Memory B cell (primary cell): ENCODE data around the gene PDSS2.
"Not testable (repeated sequence)": the region's sequence is repeated elsewhere in the genome, so short reads cannot be mapped to it uniquely, and the experiment has no call there.

Experiments used
- ATAC-seq: fragments of 150-1000 bp; cut with Tn5 transposase; 2 replicates; pipeline ENCODE4 v1.10.0; 2021; ENCODE audit warnings: low read depth, mild to moderate bottlenecking, moderate library complexity
- DNase-seq, 2 donors: peaks; one replicate each; pipeline ENCODE4 v3.0.0; 2022; ENCODE audit warnings: low spot score in 2 of 2
- H3K27ac Mint-ChIP-seq: one replicate; pipeline ENCODE4 v1.8.0; 2022; ENCODE audit warnings: mild to moderate bottlenecking, moderate library complexity, mixed read lengths
- H3K27me3 Mint-ChIP-seq: one replicate; pipeline ENCODE4 v1.8.0; 2022; ENCODE audit warnings: mixed read lengths
- H3K36me3 Mint-ChIP-seq: one replicate; pipeline ENCODE4 v1.8.0; 2022; ENCODE audit warnings: mild to moderate bottlenecking, mixed read lengths
- H3K4me1 Mint-ChIP-seq: one replicate; pipeline ENCODE4 v1.8.0; 2022; ENCODE audit warnings: mixed read lengths
- H3K4me3 Mint-ChIP-seq: one replicate; pipeline ENCODE4 v1.8.0; 2022; ENCODE audit warnings: mild to moderate bottlenecking, moderate library complexity, mixed read lengths
- H3K9me3 Mint-ChIP-seq: one replicate; pipeline ENCODE4 v1.8.0; 2022; ENCODE audit warnings: mixed read lengths

Gene PDSS2

DNA sequence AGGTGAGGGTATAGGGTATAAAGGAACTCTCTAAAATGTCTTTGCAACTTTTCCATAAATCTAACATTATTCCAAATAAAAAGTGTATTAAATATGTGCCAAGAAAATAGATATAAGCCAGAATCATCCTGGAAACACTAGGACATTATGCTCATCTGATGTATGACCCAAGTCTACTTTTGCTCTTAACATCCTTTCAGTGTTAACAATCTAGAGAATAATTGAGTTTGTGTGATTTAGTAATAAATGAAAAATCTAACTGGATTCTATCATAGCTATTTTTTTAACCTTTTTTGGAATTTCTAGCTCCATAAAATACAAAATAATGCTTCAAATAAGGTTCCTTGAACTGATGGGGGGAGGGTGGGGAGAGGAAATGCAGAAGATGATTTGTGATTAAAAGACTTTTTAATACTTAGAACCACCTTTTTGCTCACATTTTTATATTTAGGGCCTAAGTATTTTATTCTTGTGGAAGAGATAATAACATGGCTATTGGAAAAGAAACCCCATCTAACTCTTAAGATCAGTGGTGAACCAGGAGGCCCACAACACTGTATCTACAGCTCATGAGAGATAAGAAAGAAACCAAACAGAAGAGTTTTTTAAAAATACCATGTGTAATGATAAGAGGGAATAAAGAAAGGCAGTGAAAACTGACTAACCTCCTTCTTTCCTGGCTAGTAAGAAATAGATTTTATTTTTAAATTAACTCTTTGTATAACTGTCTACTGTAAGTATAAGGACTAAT, 68.5 kb downstream of the PDSS2 start:
- Mint-ChIP-seq H3K4me1 (peaks cover 7% of the 10 kb centered on the region), H3K36me3 (peaks cover 30% of the 10 kb centered on the region), H3K4me3 (no peak overlapping the region)

DNA sequence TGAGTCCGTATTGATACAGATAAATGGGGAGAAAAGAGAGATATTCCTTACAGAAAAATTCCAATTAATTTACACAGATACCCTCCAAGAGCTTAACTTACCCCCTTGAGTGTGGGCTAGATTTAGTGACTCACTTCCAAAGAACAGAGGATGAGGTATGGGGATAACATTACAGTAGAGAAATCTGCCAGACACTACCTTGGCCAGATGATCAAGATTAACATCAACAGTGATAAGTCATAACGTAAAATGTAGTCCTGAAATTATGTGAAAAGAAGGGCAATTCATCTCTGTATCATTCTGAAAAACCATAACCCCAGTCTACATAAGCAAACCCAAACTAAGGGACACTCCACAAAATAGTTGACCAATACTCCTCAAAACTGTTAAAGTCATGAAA, 69.3 kb downstream of the PDSS2 start:
- DNase-seq (no peak), ATAC-seq (no peak)
- peaks cover 7% of the 10 kb centered on the region for H3K4me1 Mint-ChIP-seq
- H3K4me3 Mint-ChIP-seq: no peak overlapping the region
- H3K27ac Mint-ChIP-seq: no peak overlapping the region
- H3K9me3 Mint-ChIP-seq: peaks cover 10% of the 10 kb centered on the region
- H3K27me3 Mint-ChIP-seq: no peaks in the 10 kb centered on the region
- H3K36me3 Mint-ChIP-seq: peaks cover 27% of the 10 kb centered on the region

More for the DNA sequence above, 68.5 kb downstream of the PDSS2 start:
- DNase-seq (no peak), ATAC-seq (no peak)
- Mint-ChIP-seq H3K27me3 (no peaks in the 10 kb centered on the region), H3K9me3 (peaks cover 10% of the 10 kb centered on the region), H3K27ac (no peak overlapping the region)

DNA sequence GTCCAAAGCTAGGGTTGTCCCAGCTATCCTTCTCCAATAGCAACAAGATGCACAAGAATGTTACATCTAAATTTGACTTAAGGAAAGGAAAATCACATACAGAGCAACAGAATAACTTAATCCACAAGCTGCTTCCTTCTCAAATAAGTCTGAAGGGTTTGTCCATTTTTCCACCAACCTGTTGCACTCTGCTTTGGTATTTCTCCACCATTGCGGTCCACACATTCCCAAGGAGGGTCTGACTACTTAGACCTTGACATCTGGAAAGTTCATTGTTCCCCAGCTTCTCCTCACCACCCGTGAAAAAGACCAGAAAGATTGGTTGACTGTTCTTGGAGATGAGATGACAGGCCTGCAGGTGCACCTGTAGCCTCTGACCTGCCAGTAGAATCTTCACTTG, 72.5 kb downstream of the PDSS2 start:
- ATAC-seq (no peak), DNase-seq (no peak)
- H3K27me3 Mint-ChIP-seq: no peaks in the 10 kb centered on the region
- H3K4me3 Mint-ChIP-seq: no peak overlapping the region
- peaks cover 10% of the 10 kb centered on the region for H3K4me1 Mint-ChIP-seq
- no peaks in the 10 kb centered on the region for H3K9me3 Mint-ChIP-seq
- H3K36me3 Mint-ChIP-seq: peaks cover 14% of the 10 kb centered on the region
- peak overlapping the region; percentile 53 for H3K27ac Mint-ChIP-seq

DNA sequence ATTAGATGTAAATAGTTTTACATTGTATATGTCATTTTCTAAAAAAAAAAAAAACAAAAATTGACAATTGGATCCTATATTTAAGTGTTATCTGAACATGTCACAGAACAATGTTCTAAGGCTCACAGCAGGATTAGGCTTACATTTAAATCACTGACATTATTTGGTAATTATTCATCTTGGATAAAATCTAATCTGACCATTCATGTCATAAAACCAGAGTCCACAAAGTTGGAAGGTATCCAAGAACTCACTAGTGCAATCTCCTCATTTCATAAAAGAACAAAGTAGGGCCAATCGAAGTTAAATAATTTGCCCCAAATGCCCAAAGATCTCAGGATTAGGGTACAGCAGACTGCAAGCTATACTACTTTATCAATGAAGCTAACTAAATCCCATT, 73.0 kb downstream of the PDSS2 start:
- DNase-seq (no peak), ATAC-seq (no peak)
- Mint-ChIP-seq H3K27ac (no peak overlapping the region), H3K27me3 (no peaks in the 10 kb centered on the region), H3K4me1 (peaks cover 10% of the 10 kb centered on the region), H3K36me3 (peaks cover 14% of the 10 kb centered on the region), H3K4me3 (no peak overlapping the region), H3K9me3 (no peaks in the 10 kb centered on the region)

DNA sequence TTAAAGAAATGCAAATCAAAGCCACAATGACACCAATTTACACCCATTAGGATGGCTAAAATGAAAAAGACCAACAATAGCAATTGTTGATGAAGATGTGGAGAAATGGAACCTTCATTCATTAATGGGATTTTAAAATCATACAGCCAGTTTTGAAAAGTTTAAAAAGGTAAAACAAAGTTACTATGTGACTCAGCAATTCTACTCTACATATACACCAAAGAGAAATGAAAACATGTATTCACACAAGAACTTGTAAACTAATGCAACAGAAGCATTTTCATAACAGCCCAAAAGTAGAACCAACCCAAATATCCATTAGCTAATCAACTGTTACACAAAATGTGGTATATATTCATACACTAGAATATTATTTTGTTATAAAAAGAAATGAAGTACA, 75.7 kb downstream of the PDSS2 start:
- Mint-ChIP-seq H3K27me3 (no peaks in the 10 kb centered on the region), H3K4me3 (no peak overlapping the region), H3K27ac (no peak overlapping the region), H3K36me3 (peaks cover 9% of the 10 kb centered on the region), H3K4me1 (peaks cover 10% of the 10 kb centered on the region), H3K9me3 (peaks cover 4% of the 10 kb centered on the region)
- ATAC-seq (no peak), DNase-seq (no peak)

DNA sequence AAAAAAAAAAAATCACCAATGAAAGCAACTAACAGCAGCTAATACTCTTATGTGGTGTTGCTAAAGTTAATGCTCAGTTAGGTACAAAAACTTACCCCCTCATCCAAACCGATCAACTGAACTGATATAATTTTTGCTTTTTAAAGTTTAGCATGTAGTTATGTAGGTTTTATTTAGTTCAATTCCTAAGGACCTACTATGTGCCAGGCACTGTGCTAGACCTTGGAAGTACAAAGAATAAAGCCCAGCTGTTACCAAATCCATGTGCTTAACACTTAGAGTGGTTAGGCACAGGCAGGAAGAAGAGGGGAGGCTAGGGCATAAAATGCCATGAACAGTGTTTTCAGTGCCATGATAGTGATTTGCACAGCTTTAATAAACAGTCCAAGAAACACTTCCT, 85.1 kb downstream of the PDSS2 start:
- no peak for ATAC-seq
- no peak overlapping the region for H3K4me3 Mint-ChIP-seq
- no peak overlapping the region for H3K27ac Mint-ChIP-seq
- H3K9me3 Mint-ChIP-seq: no peaks in the 10 kb centered on the region
- H3K4me1 Mint-ChIP-seq: no peaks in the 10 kb centered on the region
- H3K27me3 Mint-ChIP-seq: no peaks in the 10 kb centered on the region
- H3K36me3 Mint-ChIP-seq: peaks cover 12% of the 10 kb centered on the region
- no peak for DNase-seq

DNA sequence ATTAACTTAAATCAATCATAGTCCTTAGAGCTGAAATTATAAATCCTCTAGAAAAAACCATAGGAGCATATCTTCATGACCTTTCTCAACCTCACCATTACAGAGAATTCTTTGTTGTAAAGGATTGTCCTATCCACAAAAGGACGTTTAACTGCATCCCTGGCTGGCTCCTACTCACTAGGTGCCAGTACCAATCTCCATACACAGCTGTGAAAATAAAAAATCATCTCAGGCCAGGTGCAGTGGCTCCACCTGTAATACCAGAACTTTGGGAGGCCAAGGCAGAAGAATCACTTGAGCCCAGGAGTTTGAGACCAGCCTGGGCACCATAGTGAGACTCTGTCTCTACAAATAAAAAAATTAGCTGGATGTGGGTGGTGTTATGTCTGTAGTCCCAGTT, 89.9 kb downstream of the PDSS2 start:
- H3K4me3 Mint-ChIP-seq: no peak overlapping the region
- no peak for DNase-seq
- H3K27ac Mint-ChIP-seq: no peak overlapping the region
- peaks cover 6% of the 10 kb centered on the region for H3K36me3 Mint-ChIP-seq
- H3K4me1 Mint-ChIP-seq: no peaks in the 10 kb centered on the region
- H3K27me3 Mint-ChIP-seq: no peaks in the 10 kb centered on the region
- ATAC-seq: no peak
- no peaks in the 10 kb centered on the region for H3K9me3 Mint-ChIP-seq

DNA sequence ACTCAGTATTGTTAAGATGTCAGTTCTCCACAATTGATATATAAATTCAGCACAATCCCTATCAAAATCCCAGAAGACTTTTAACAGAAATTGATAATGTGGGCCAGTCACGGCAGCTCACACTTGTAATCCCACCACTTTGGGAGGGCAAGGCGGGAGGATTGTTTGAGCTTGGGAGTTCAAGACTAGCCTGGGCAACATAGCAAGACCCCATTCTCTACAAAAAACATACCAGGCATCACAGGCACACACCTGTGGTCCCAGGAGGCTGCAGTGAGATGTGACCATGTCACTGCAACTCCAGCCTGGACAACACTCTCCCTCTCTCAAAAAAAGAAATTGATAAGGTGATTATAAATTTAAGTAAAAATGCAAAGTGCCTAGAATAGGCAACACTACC, 90.9 kb downstream of the PDSS2 start:
- no peaks in the 10 kb centered on the region for H3K9me3 Mint-ChIP-seq
- H3K4me3 Mint-ChIP-seq: no peak overlapping the region
- H3K27me3 Mint-ChIP-seq: no peaks in the 10 kb centered on the region
- DNase-seq (no peak), ATAC-seq (no peak)
- H3K36me3 Mint-ChIP-seq: peaks cover 10% of the 10 kb centered on the region
- H3K4me1 Mint-ChIP-seq: no peaks in the 10 kb centered on the region
- H3K27ac Mint-ChIP-seq: no peak overlapping the region

DNA sequence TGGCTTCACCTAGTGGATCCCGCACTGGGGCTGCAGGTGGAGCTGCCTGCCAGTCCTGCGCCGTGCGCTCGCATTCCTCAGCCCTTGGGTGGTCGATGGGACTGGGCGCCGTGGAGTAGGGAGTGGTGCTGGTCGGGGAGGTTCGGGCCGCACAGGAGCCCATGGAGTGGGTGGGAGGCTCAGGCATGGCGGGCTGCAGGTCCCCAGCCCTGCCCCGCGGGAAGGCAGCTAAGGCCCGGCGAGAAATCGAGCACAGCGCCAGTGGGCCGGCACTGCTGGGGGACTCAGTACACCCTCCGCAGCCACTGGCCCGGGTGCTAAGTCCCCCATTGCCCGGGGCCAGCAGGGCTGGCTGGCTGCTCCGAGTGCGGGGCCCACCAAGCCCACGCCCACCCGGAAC, 95.2 kb downstream of the PDSS2 start:
- H3K4me3 Mint-ChIP-seq, ATAC-seq, H3K9me3 Mint-ChIP-seq, H3K27me3 Mint-ChIP-seq, H3K4me1 Mint-ChIP-seq, H3K27ac Mint-ChIP-seq, DNase-seq: not testable (repeated sequence)
- H3K36me3 Mint-ChIP-seq: peaks cover 27% of the 10 kb centered on the region

DNA sequence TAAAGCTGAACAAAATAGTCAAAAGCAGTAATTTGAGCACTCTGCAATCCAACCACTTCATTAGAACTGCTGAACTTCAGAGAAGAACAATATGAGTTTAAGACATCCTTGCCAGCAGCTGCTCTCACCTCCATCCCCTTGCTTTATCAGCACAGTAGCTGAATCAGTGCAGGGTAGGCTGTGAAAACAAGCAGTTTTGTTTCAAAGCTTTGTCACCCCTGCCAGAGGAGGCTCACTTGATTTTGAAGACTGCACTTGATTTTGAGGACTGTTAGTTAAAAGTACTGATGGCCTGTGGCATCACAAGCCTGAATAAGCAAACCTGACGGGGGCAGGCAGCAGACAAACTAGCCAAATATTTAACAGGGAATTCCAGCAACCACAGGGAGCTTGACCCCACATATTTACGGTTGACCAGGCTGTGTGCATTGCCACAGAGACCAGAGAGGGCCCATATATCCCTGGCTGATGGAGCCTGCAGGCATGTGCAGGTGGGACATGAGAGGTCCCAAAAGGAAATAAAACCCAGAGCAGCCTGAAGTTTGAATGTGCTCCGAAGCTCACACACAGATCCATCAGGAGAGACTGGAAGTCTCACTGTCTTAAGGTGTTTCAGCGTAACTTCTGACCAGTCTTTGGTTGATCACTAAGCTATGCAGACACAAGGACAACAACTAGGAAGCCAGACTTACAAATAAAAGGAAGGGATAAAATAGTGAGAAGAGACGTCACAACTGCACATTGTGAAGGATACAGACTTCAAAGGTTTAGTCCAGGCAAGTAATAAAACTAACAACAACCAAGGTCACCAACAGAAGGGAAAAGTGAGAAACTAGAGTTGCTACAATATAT, 97.4 kb downstream of the PDSS2 start:
- Mint-ChIP-seq H3K4me1 (no peaks in the 10 kb centered on the region), H3K27me3 (no peaks in the 10 kb centered on the region), H3K36me3 (peaks cover 27% of the 10 kb centered on the region), H3K27ac (no peak overlapping the region), H3K4me3 (no peak overlapping the region), H3K9me3 (peaks cover 6% of the 10 kb centered on the region)
- DNase-seq (no peak), ATAC-seq (no peak)

DNA sequence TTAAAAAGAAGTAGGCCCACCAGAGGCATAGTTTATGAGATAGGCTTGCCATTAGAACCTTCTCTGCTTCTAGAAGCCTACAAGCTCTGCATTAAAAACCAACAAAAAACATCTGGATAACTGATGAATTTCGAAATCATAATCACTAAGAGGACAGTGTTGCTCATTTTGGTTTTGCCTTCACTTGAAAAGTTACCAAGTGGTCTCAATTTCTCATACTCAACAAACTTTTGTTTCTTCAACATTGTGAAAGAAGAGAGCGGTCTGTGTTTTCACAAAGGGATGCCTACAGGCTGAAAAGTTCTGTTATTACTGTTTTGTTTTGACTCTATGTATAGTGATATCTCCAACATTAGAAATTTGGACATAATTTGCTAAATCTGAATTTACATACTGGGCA, 98.9 kb downstream of the PDSS2 start:
- no peak for DNase-seq
- no peaks in the 10 kb centered on the region for H3K27me3 Mint-ChIP-seq
- ATAC-seq: no peak
- no peaks in the 10 kb centered on the region for H3K4me1 Mint-ChIP-seq
- H3K4me3 Mint-ChIP-seq: no peak overlapping the region
- peaks cover 6% of the 10 kb centered on the region for H3K9me3 Mint-ChIP-seq
- no peak overlapping the region for H3K27ac Mint-ChIP-seq
- H3K36me3 Mint-ChIP-seq: peaks cover 25% of the 10 kb centered on the region

DNA sequence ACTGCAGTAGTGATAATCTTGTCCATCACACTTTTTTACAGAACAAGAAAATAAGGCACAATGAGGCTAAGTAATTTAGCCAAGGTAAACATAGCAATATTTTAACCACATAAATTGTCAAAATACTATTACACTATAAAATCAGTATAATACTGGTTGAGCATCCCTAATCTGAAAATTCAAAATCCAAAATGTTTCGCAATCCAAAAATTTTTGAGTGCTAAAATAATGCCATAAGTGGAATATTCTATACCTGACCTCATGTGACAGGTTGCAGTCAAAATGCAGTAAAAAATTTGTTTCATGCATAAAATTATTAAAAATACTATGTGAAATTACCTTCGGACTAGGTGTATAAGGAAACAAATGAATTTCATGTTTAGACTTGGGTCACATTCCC, 101.5 kb downstream of the PDSS2 start:
- no peak for ATAC-seq
- no peak overlapping the region for H3K27ac Mint-ChIP-seq
- H3K27me3 Mint-ChIP-seq: no peaks in the 10 kb centered on the region
- H3K36me3 Mint-ChIP-seq: peaks cover 11% of the 10 kb centered on the region
- H3K9me3 Mint-ChIP-seq: peaks cover 5% of the 10 kb centered on the region
- no peak overlapping the region for H3K4me3 Mint-ChIP-seq
- no peaks in the 10 kb centered on the region for H3K4me1 Mint-ChIP-seq
- no peak for DNase-seq

DNA sequence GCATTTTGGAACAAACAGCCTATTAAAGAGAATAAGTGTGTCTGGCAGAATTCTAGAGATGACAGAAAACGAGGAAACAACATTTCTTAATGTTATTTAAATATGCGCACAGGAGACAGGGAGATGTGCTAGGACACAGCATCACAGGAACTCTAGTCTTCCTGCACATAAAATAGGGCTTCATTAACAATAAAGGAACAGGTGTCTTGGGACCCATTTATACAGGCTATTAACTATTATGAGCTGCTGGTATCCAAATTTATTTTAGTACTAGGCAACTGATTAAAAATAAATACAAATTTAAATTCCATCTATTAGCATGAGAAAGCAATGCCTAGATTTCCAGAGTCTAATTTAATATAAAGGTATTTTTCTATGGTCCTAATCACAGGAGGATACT, 102.3 kb downstream of the PDSS2 start:
- ATAC-seq: no peak

DNA sequence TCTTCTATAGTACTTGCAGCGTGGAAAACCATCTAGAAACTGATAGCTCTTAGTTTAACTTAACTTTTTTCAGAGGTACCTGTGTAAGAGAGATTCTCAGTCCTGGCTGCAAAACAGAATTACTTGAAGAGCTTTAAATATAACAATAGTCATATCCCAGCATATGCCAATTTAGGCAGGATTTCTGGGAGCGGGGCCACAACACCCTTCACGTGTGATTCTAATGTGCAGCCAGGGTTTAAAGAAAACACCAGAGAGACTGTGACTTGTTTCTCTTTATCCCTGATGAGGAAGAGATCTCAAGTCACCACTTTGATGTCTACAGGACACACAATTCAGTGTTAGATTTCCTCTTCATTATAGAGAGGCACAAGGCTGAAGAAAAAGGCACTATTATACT, 103.7 kb downstream of the PDSS2 start:
- Mint-ChIP-seq H3K36me3 (peaks cover 2% of the 10 kb centered on the region), H3K4me3 (no peak overlapping the region), H3K9me3 (no peaks in the 10 kb centered on the region), H3K4me1 (no peaks in the 10 kb centered on the region), H3K27me3 (no peaks in the 10 kb centered on the region), H3K27ac (no peak overlapping the region)
- DNase-seq (no peak), ATAC-seq (no peak)

More for the DNA sequence above, 102.3 kb downstream of the PDSS2 start:
- no peaks in the 10 kb centered on the region for H3K27me3 Mint-ChIP-seq
- H3K9me3 Mint-ChIP-seq: no peaks in the 10 kb centered on the region
- DNase-seq: no peak
- H3K4me1 Mint-ChIP-seq: no peaks in the 10 kb centered on the region
- peaks cover 4% of the 10 kb centered on the region for H3K36me3 Mint-ChIP-seq
- H3K4me3 Mint-ChIP-seq: no peak overlapping the region
- H3K27ac Mint-ChIP-seq: no peak overlapping the region
